ENCODE data around the gene NANOS3. TPM values are rescaled to one million over a fixed set of nuclear protein-coding genes. Genes with fewer than 3 reads are reported as not detected.

The NANOS3 gene
- total and polyA plus RNA-seq, 9 of the 15 experiments (the other 6 are each of a cell fraction or from before 2014, with no cell fraction given) = not detected

- TF ChIP-seq CBFA2T3 (IDR thresholded peaks at IDR 0.05) (no peak), HNRNPLL (IDR thresholded peaks at IDR 0.05; ENCODE audit: low read depth, low read length, poor library complexity, severe bottlenecking) (no peak), RERE (CRISPR knock-in tag; IDR thresholded peaks at IDR 0.05; ENCODE audit: borderline replicate concordance) (no peak), ZKSCAN8 (CRISPR knock-in tag; IDR thresholded peaks at IDR 0.05) (no peak), KHSRP (IDR thresholded peaks at IDR 0.05) (no peak), ZNF174 (CRISPR knock-in tag; IDR thresholded peaks at IDR 0.05) (no peak), MBD2 (IDR thresholded peaks at IDR 0.05; ENCODE audit: borderline replicate concordance, low read depth) (no peak), GTF2B (IDR thresholded peaks at IDR 0.05; ENCODE audit: extremely low read depth, insufficient read length) (peak; percentile 42), TEAD2 (tag; IDR thresholded peaks at IDR 0.05) (no peak), ZNF551 (CRISPR knock-in tag; IDR thresholded peaks at IDR 0.05) (no peak), ZNF384 (IDR thresholded peaks at IDR 0.05; ENCODE audit: low read depth, low read length) (no peak), ZNF184 (CRISPR knock-in tag; IDR thresholded peaks at IDR 0.05) (no peak), ZNF778 (CRISPR knock-in tag; IDR thresholded peaks at IDR 0.05) (no peak), SMARCB1 (IDR thresholded peaks at IDR 0.05; ENCODE audit: insufficient read length, low read depth) (no peak), POU5F1 (IDR thresholded peaks at IDR 0.05; ENCODE audit: borderline replicate concordance, low read depth, low read length, partially characterized antibody) (no peak), TSC22D4 (tag; IDR thresholded peaks at IDR 0.05) (no peak), ZFP1 (CRISPR knock-in tag; IDR thresholded peaks at IDR 0.05) (no peak), ZNF592 (IDR thresholded peaks at IDR 0.05) (no peak; the same call in none of the 2 replicates), ZNF707 (CRISPR knock-in tag; conservative IDR thresholded peaks at IDR 0.05) (no peak)
These were observed 34.4 kb upstream of the NANOS3 start (continued) for GRCh38 chr19:13842291-13843103.
